HEK293T (cell line): Measurements from ENCODE around the gene UNC13D.
"Not testable (repeated sequence)": the region's sequence is repeated elsewhere in the genome, so short reads cannot be mapped to it uniquely, and the experiment has no call there.

Source experiments
- CTCF ChIA-PET: fragments of 350-600 bp; formaldehyde crosslinking; extraction: SDS; loops from one replicate; lab custom pipeline; 2021; ENCODE audit warnings: antibody characterized with exemption, inconsistent platforms; lab: Yijun Ruan, JAX
- POLR2A ChIA-PET: fragments of 350-600 bp; formaldehyde crosslinking; extraction: SDS; loops from one replicate; lab custom pipeline; 2020; ENCODE audit warnings: antibody characterized with exemption, inconsistent platforms; lab: Yijun Ruan, JAX
- DNase-seq: peaks from one replicate; pipeline ENCODE4 v3.0.0; 2012; ENCODE audit warnings: mixed read lengths; ENCODE audit errors: extremely low spot score
- ARNT ChIP-seq: fragments of 450-650 bp; IDR thresholded peaks from 2 replicates; pipeline ENCODE4 v1.6.1; 2017; ENCODE audit warnings: mild to moderate bottlenecking
- BHLHE40 ChIP-seq: fragments of 450-650 bp; IDR thresholded peaks from 2 replicates; pipeline ENCODE4 v1.6.1; 2016; ENCODE audit warnings: mild to moderate bottlenecking, moderate library complexity, borderline replicate concordance
- CTBP1 ChIP-seq: fragments of 450-650 bp; IDR thresholded peaks from 2 replicates; pipeline ENCODE4 v1.6.1; 2016; ENCODE audit warnings: borderline replicate concordance
- ELF4 ChIP-seq: fragments of 450-650 bp; IDR thresholded peaks from 2 replicates; pipeline ENCODE4 v1.6.1; 2017; ENCODE audit warnings: antibody characterized with exemption
- FOXA1 ChIP-seq: fragments of 450-650 bp; IDR thresholded peaks from 2 replicates; pipeline ENCODE4 v1.6.1; 2016; ENCODE audit warnings: mild to moderate bottlenecking
- FOXK2 ChIP-seq: fragments of 450-650 bp; IDR thresholded peaks from 2 replicates; pipeline ENCODE4 v1.6.1; 2016; ENCODE audit warnings: mild to moderate bottlenecking
- FOXM1 ChIP-seq: fragments of 450-650 bp; IDR thresholded peaks from 2 replicates; pipeline ENCODE4 v1.6.1; 2017; ENCODE audit warnings: mild to moderate bottlenecking, borderline replicate concordance
- HDGF ChIP-seq: fragments of 450-650 bp; IDR thresholded peaks from 2 replicates; pipeline ENCODE4 v1.6.1; 2017; ENCODE audit warnings: antibody characterized with exemption, borderline replicate concordance
- L3MBTL2 ChIP-seq: fragments of 450-650 bp; conservative IDR thresholded peaks from 2 replicates; pipeline ENCODE4 v1.6.1; 2016; ENCODE audit warnings: mild to moderate bottlenecking
- LEF1 ChIP-seq: fragments of 450-650 bp; IDR thresholded peaks from 2 replicates; pipeline ENCODE4 v1.6.1; 2017; ENCODE audit warnings: mild to moderate bottlenecking, borderline replicate concordance
- NFRKB ChIP-seq: fragments of 450-650 bp; IDR thresholded peaks from 2 replicates; pipeline ENCODE4 v1.6.1; 2016; ENCODE audit warnings: mild to moderate bottlenecking, moderate library complexity
- PKNOX1 ChIP-seq: fragments of 450-650 bp; IDR thresholded peaks from 2 replicates; pipeline ENCODE4 v1.6.1; 2016
- SP1 ChIP-seq: fragments of 450-650 bp; IDR thresholded peaks from 2 replicates; pipeline ENCODE4 v1.6.1; 2017
- SUZ12 ChIP-seq: fragments of 450-650 bp; IDR thresholded peaks from 2 replicates; pipeline ENCODE4 v1.6.1; 2016; ENCODE audit warnings: mild to moderate bottlenecking
- TARDBP ChIP-seq: fragments of 450-650 bp; IDR thresholded peaks from 2 replicates; pipeline ENCODE4 v1.6.1; 2016
- ZNF384 ChIP-seq: fragments of 450-650 bp; IDR thresholded peaks from 2 replicates; pipeline ENCODE4 v1.6.1; 2016

UNC13D gene

DNA sequence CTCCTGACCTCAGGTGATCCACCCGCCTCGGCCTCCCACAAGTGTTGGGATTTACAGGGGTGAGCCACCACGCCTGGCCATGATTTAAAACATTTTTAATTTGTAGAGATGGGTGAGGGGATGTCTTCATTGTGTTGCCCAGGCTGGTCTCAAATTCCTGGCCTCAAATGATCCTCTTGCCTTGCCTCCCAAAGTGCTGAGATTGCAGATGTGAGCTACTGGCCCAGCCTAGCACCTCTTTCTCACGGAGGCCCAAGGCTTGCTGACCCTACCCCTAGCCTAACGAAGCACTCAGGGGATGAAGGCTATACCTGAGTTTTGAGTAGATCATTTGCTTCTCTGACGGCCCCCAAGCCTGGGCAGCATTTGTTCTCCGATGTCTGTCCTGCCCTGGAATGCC lies 33.0 kb downstream of the UNC13D start:
- ChIA-PET POLR2A (no interaction called here), CTCF (interaction anchor here (1.7 kb wide), 1 partner anchor 16 kb away, joined by 4 read pairs; no protein-coding TSS in a partner anchor)

GRCh38 chr17:75810756-75811155 lies 33.4 kb downstream of the UNC13D start:
- POLR2A ChIA-PET, DNase-seq: not testable (repeated sequence)
- CTCF ChIA-PET: interaction anchor here (1.7 kb wide), 1 partner anchor 16 kb away, joined by 4 read pairs; no protein-coding TSS in a partner anchor

More for the DNA sequence above, 33.0 kb downstream of the UNC13D start:
- DNase-seq: no peak
- TF ChIP-seq FOXK2: no peak
- TF ChIP-seq HDGF: no peak
- no peak for TF ChIP-seq FOXM1
- TF ChIP-seq ARNT: no peak
- no peak for TF ChIP-seq L3MBTL2
- TF ChIP-seq FOXA1: no peak
- no peak for TF ChIP-seq LEF1
- TF ChIP-seq ELF4: no peak
- no peak for TF ChIP-seq TARDBP

DNA sequence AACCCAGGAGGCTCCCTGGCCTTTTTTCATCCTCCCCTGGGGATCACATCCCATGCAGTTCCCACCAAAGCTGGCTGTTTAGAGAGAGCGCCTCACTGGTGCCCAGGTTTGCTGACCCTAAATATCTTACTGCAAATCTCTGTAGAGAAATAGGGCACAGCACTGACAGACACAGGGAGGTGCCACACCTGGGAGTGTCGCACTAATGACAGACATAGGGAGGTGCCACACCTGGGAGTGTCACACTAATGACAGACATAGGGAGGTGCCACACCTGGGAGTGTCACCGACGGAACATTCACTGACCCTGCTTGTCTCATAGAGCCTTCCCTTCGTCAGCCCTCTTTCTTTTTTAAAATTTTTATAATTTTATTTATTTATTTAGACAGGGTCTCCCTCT lies 34.0 kb downstream of the UNC13D start:
- DNase-seq: no peak
- POLR2A ChIA-PET: no interaction called here
- TF ChIP-seq LEF1 (no peak), SUZ12 (no peak), FOXA1 (no peak), FOXK2 (no peak), ZNF384 (no peak), FOXM1 (no peak), BHLHE40 (no peak), ELF4 (no peak), ARNT (no peak), TARDBP (no peak)
- CTCF ChIA-PET: no interaction called here

DNA sequence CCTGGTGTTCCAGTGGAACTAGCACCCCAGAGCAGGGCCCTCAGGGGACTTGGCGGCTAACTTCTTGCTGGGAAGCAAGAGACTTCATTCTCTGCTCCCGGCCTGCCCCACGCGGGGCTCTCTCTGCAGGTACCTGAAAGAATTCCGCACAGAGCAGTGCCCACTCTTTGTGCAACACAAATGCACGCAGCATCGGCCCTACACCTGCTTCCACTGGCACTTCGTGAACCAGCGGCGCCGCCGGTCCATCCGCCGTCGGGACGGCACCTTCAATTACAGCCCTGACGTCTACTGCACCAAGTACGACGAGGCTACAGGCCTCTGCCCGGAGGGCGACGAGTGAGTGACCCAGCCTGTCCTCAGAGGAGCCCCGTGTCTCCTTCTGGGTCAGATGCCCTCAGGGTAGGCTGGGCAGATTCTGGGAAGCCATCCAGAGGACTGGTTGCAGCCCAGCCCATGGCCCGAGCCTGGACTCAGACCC lies 34.5 kb downstream of the UNC13D start:
- ChIA-PET POLR2A (interaction anchor here (1.0 to 1.3 kb wide), 3 partner anchors 8 to 30 kb away, joined by 3 to 5 read pairs (median 3); a partner anchor contains a TSS), CTCF (no interaction called here)
- no peak for DNase-seq
- no peak for TF ChIP-seq ELF4
- no peak for TF ChIP-seq BHLHE40
- no peak for TF ChIP-seq L3MBTL2
- TF ChIP-seq HDGF: no peak
- no peak for TF ChIP-seq FOXK2
- TF ChIP-seq CTBP1: no peak
- no peak for TF ChIP-seq TARDBP
- TF ChIP-seq ZNF384: no peak
- TF ChIP-seq FOXM1: no peak
- no peak for TF ChIP-seq LEF1
- TF ChIP-seq SP1: no peak
- TF ChIP-seq PKNOX1: no peak
- TF ChIP-seq SUZ12: no peak

DNA sequence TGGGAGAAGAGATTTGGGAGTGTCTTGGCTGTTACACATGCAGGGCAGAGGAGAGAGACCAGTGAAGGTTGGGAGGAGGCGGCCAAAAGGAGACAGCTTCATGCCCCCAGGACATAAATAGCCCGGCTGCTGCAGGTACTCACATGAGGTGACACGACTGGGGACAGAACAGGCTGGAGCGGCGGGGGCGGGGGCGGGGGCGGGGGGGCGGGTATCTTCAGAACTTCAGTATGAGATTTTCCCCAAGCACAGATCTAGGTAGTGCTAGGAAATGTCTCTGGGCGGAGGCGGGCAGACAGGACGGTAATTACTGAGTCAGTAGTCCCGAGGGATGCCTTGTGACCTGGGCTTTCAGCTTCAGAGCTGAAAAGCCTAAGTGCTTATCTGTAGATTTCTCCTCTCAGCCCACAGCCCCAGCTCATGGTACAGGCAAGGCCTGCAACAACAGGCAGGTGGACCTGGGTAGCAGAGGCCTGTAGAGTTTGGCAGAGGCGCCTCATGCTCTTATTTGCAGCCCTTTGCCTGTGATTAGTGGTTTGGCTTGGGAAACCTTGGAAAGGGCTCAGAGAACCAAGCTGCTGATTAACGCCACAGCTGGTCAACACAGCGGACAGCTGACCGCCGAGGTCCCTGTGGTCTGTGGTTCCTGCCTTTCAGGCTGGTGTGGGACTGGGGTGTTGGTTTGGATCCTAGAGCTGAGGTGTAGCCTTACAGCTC lies 35.1 kb downstream of the UNC13D start:
- TF ChIP-seq FOXK2 (no peak), LEF1 (no peak), FOXM1 (no peak), ZNF384 (no peak), SP1 (no peak), ELF4 (no peak), HDGF (no peak), PKNOX1 (no peak), NFRKB (no peak), ARNT (no peak), CTBP1 (no peak)
- POLR2A ChIA-PET: interaction anchor here (1.0 to 3.1 kb wide), 3 partner anchors 8 to 29 kb away, joined by 3 to 13 read pairs (median 4); a partner anchor contains a TSS
- CTCF ChIA-PET: no interaction called here
- DNase-seq: no peak

DNA sequence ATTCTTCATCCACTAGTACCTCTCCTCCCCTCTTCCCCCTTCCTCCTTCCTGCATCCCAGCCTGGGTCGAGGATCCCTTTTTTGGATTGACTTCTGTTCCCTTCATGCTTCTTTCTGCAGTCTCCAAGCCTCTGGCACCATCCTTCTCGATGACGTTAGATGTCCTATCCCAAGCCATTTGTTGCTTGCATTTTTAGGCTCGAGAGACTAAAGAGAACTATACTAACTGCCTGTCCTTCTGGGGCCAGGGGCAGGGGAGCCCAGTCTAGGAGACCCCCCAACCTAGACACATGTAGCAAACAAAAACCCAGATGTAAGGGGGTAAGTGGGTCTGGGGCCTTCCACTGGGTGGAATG lies 35.7 kb downstream of the UNC13D start:
- DNase-seq: no peak
- ChIA-PET CTCF (interaction anchor here (0.7 kb wide), 1 partner anchor 234 kb away, joined by 3 read pairs; no protein-coding TSS in a partner anchor), POLR2A (interaction anchor here (1.3 to 3.1 kb wide), 2 partner anchors 25 to 29 kb away, joined by 3 to 13 read pairs; a partner anchor contains a TSS)
- TF ChIP-seq SP1 (no peak), PKNOX1 (no peak), L3MBTL2 (no peak), FOXA1 (no peak), TARDBP (no peak), ELF4 (no peak), FOXM1 (no peak), BHLHE40 (no peak), LEF1 (no peak), ARNT (no peak)
